HEK293 (cell line): ENCODE data around the gene RRP8.

Source experiments
- CTCF ChIA-PET: fragments of 350-600 bp; formaldehyde crosslinking; extraction: SDS; loops from one replicate; lab custom pipeline; 2021; ENCODE audit warnings: antibody characterized with exemption; lab: Yijun Ruan, JAX
- POLR2A ChIA-PET: fragments of 300-600 bp; formaldehyde crosslinking; extraction: SDS; loops from one replicate; lab custom pipeline; 2020; ENCODE audit warnings: antibody characterized with exemption, inconsistent platforms; lab: Yijun Ruan, JAX
- H3K27ac ChIP-seq: fragments of 200-500 bp; sonication (Bioruptor generic); 2 replicates; pipeline ENCODE4 v1.5.1; 2014; ENCODE audit warnings: low read depth, low read length, control low read depth, inconsistent platforms; ENCODE audit errors: extremely low read depth
- H3K36me3 ChIP-seq, 2 experiments: fragments of 200-500 bp in 1 of 2; sonication (Bioruptor generic) in 1 of 2; 1 replicate in 1 of 2; 2 replicates in 1 of 2; pipeline ENCODE4 v1.5.1; 2014 to 2017; ENCODE audit warnings: inconsistent platforms in 2 of 2, low read length in 2 of 2; ENCODE audit not compliant: control insufficient read depth in 2 of 2, insufficient read depth in 1 of 2
- H3K4me1 ChIP-seq: fragments of 200-500 bp; sonication (Bioruptor generic); 2 replicates; pipeline ENCODE4 v1.5.1; 2014; ENCODE audit warnings: mild to moderate bottlenecking, low read length, inconsistent platforms; ENCODE audit not compliant: control insufficient read depth, insufficient read depth
- H3K4me3 ChIP-seq: 2 replicates; pipeline ENCODE4 v1.5.1; 2011; ENCODE audit warnings: low read depth, mild to moderate bottlenecking, control low read depth, low read length, moderate library complexity
- H3K9me3 ChIP-seq: fragments of 200-500 bp; sonication (Bioruptor generic); 2 replicates; pipeline ENCODE4 v1.5.1; 2014; ENCODE audit warnings: low read depth, low read length, inconsistent platforms; ENCODE audit not compliant: control insufficient read depth, insufficient read depth
- BCL6B ChIP-seq: fragments of 450-650 bp; formaldehyde crosslinking; IDR thresholded peaks from 2 replicates; pipeline ENCODE4 v1.5.1; 2017; ENCODE audit warnings: missing biosample characterization, missing genetic modification characterization
- EGR2 ChIP-seq: fragments of 450-650 bp; formaldehyde crosslinking; IDR thresholded peaks from 2 replicates; pipeline ENCODE4 v1.5.1; 2016; ENCODE audit warnings: low read depth, missing biosample characterization, missing genetic modification characterization
- SETDB1 ChIP-seq: IDR thresholded peaks from one replicate; pipeline ENCODE4 v1.6.1; 2017; ENCODE audit warnings: mild to moderate bottlenecking, low read length, moderate library complexity, mixed read lengths; ENCODE audit not compliant: insufficient read length
- YY1 ChIP-seq: fragments of 450-650 bp; formaldehyde crosslinking; IDR thresholded peaks from 2 replicates; pipeline ENCODE4 v1.5.1; 2018; ENCODE audit warnings: missing biosample characterization, missing genetic modification characterization
- ZBTB1 ChIP-seq: fragments of 450-650 bp; formaldehyde crosslinking; IDR thresholded peaks from 2 replicates; pipeline ENCODE4 v1.5.1; 2016; ENCODE audit warnings: missing biosample characterization, missing genetic modification characterization
- ZBTB8A ChIP-seq: fragments of 450-650 bp; formaldehyde crosslinking; IDR thresholded peaks from 2 replicates; pipeline ENCODE4 v1.5.1; 2016; ENCODE audit warnings: missing biosample characterization, missing genetic modification characterization
- ZFHX2 ChIP-seq: fragments of 450-650 bp; formaldehyde crosslinking; conservative IDR thresholded peaks from 2 replicates; pipeline ENCODE4 v1.5.1; 2016; ENCODE audit warnings: missing biosample characterization, missing genetic modification characterization
- ZNF133 ChIP-seq: fragments of 450-650 bp; formaldehyde crosslinking; IDR thresholded peaks from 2 replicates; pipeline ENCODE4 v1.5.1; 2016; ENCODE audit warnings: missing biosample characterization, missing genetic modification characterization
- ZNF175 ChIP-seq: fragments of 450-650 bp; formaldehyde crosslinking; IDR thresholded peaks from 2 replicates; pipeline ENCODE4 v1.5.1; 2016; ENCODE audit warnings: missing biosample characterization, missing genetic modification characterization
- ZNF223 ChIP-seq: fragments of 450-650 bp; formaldehyde crosslinking; IDR thresholded peaks from 2 replicates; pipeline ENCODE4 v1.5.1; 2016; ENCODE audit warnings: missing biosample characterization, missing genetic modification characterization
- ZNF394 ChIP-seq: fragments of 450-650 bp; formaldehyde crosslinking; IDR thresholded peaks from 2 replicates; pipeline ENCODE4 v1.5.1; 2016; ENCODE audit warnings: missing biosample characterization, missing genetic modification characterization, mild to moderate bottlenecking, moderate library complexity, borderline replicate concordance
- ZNF426 ChIP-seq: fragments of 450-650 bp; formaldehyde crosslinking; IDR thresholded peaks from 2 replicates; pipeline ENCODE4 v1.5.1; 2017; ENCODE audit warnings: missing biosample characterization, missing genetic modification characterization, mild to moderate bottlenecking, inconsistent platforms, moderate library complexity
- ZNF433 ChIP-seq: fragments of 450-650 bp; formaldehyde crosslinking; IDR thresholded peaks from 2 replicates; pipeline ENCODE4 v1.5.1; 2016; ENCODE audit warnings: missing biosample characterization, missing genetic modification characterization, low read depth
- ZNF473 ChIP-seq: fragments of 450-650 bp; formaldehyde crosslinking; IDR thresholded peaks from 2 replicates; pipeline ENCODE4 v1.5.1; 2017; ENCODE audit warnings: missing biosample characterization, missing genetic modification characterization
- ZNF521 ChIP-seq: fragments of 450-650 bp; formaldehyde crosslinking; IDR thresholded peaks from 2 replicates; pipeline ENCODE4 v1.5.1; 2017; ENCODE audit warnings: missing biosample characterization, mild to moderate bottlenecking, missing genetic modification characterization
- ZNF600 ChIP-seq: fragments of 450-650 bp; formaldehyde crosslinking; IDR thresholded peaks from 2 replicates; pipeline ENCODE4 v1.5.1; 2016; ENCODE audit warnings: missing biosample characterization, missing genetic modification characterization
- ZNF623 ChIP-seq: fragments of 450-650 bp; formaldehyde crosslinking; IDR thresholded peaks from 2 replicates; pipeline ENCODE4 v1.5.1; 2016; ENCODE audit warnings: missing biosample characterization, missing genetic modification characterization
- ZNF626 ChIP-seq: fragments of 450-650 bp; sonication (Bioruptor Pico); formaldehyde crosslinking; IDR thresholded peaks from 2 replicates; pipeline ENCODE4 v1.5.1; 2018; ENCODE audit warnings: missing biosample characterization, missing genetic modification characterization, inconsistent platforms
- ZNF747 ChIP-seq: fragments of 450-650 bp; formaldehyde crosslinking; IDR thresholded peaks from 2 replicates; pipeline ENCODE4 v1.5.1; 2016; ENCODE audit warnings: missing biosample characterization, missing genetic modification characterization
- ZNF76 ChIP-seq: fragments of 450-650 bp; formaldehyde crosslinking; IDR thresholded peaks from 2 replicates; pipeline ENCODE4; 2016; ENCODE audit warnings: low read depth, missing biosample characterization, missing genetic modification characterization, borderline replicate concordance
- ZNF830 ChIP-seq: fragments of 450-650 bp; IDR thresholded peaks from 2 replicates; pipeline ENCODE4 v1.5.0; 2018; ENCODE audit warnings: missing biosample characterization, missing genetic modification characterization, low read depth, mild to moderate bottlenecking, moderate library complexity
- TF ChIP-seq, protein P1 (sequence below): fragments of 450-650 bp; formaldehyde crosslinking; IDR thresholded peaks from 2 replicates; pipeline ENCODE4 v1.5.1; 2017; ENCODE audit warnings: missing biosample characterization, missing genetic modification characterization

The RRP8 gene

GRCh38 chr11:6646576-6646917, 43.1 kb upstream of the RRP8 start:
- H3K9me3 ChIP-seq: no peaks in the 10 kb centered on the region
- POLR2A ChIA-PET: interaction anchor here (1.3 kb wide), 1 partner anchor 27 kb away, joined by 3 read pairs; the partner anchor contains the start of gene TPP1
- no peak overlapping the region for H3K27ac ChIP-seq
- no peaks in the 10 kb centered on the region for H3K36me3 ChIP-seq
- no peaks in the 10 kb centered on the region for H3K4me1 ChIP-seq
- H3K4me3 ChIP-seq: no peak overlapping the region
- CTCF ChIA-PET: interaction anchor here (1.1 kb wide), 1 partner anchor 268 kb away, joined by 3 read pairs; no protein-coding TSS in a partner anchor
- no peak for TF ChIP-seq ZBTB1 (tag by site-specific recombination)
- no peak for TF ChIP-seq ZNF747 (tag by site-specific recombination)
- TF ChIP-seq ZNF433 (tag by site-specific recombination): no peak
- TF ChIP-seq ZNF394: no peak
- no peak for TF ChIP-seq ZNF175 (tag by site-specific recombination)
- TF ChIP-seq ZNF473 (tag by site-specific recombination): no peak
- TF ChIP-seq, protein P1, sequence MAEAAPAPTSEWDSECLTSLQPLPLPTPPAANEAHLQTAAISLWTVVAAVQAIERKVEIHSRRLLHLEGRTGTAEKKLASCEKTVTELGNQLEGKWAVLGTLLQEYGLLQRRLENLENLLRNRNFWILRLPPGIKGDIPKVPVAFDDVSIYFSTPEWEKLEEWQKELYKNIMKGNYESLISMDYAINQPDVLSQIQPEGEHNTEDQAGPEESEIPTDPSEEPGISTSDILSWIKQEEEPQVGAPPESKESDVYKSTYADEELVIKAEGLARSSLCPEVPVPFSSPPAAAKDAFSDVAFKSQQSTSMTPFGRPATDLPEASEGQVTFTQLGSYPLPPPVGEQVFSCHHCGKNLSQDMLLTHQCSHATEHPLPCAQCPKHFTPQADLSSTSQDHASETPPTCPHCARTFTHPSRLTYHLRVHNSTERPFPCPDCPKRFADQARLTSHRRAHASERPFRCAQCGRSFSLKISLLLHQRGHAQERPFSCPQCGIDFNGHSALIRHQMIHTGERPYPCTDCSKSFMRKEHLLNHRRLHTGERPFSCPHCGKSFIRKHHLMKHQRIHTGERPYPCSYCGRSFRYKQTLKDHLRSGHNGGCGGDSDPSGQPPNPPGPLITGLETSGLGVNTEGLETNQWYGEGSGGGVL (tag by site-specific recombination): no peak
- TF ChIP-seq ZNF223 (tag by site-specific recombination): no peak
- TF ChIP-seq ZNF626 (tag by site-specific recombination): no peak

- H3K36me3 ChIP-seq: peaks cover 0 to under 1% of the 10 kb centered on the region in 2 experiments; a peak in 1 of 3 replicates
- no peaks in the 10 kb centered on the region for H3K9me3 ChIP-seq
- H3K4me1 ChIP-seq: no peaks in the 10 kb centered on the region
- CTCF ChIA-PET: no interaction called here
- POLR2A ChIA-PET: no interaction called here
- no peak overlapping the region for H3K27ac ChIP-seq
- no peak overlapping the region for H3K4me3 ChIP-seq
- TF ChIP-seq ZFHX2 (peak; percentile 61), ZNF426 (tag by site-specific recombination) (no peak), EGR2 (peak; percentile 48; the same call in 1 of the 2 replicates)
Measured at GRCh38 chr11:6646071-6646470, 42.7 kb upstream of the RRP8 start.

- ChIA-PET CTCF (no interaction called here), POLR2A (interaction anchor here (0.8 kb wide), 1 partner anchor 16 kb away, joined by 3 read pairs; no protein-coding TSS in a partner anchor)
- TF ChIP-seq ZNF521 (tag by site-specific recombination) (no peak), ZNF623 (no peak), ZNF830 (tag by site-specific recombination) (no peak), ZBTB8A (no peak), YY1 (tag by site-specific recombination) (no peak), EGR2 (no peak), ZNF76 (tag by site-specific recombination) (no peak), BCL6B (tag by site-specific recombination) (no peak), SETDB1 (no peak), ZBTB1 (tag by site-specific recombination) (no peak), ZNF133 (tag by site-specific recombination) (no peak), ZNF600 (tag by site-specific recombination) (no peak)
- TF ChIP-seq, protein P1 (tag by site-specific recombination): no peak
- Histone ChIP-seq H3K4me1 (no peaks in the 10 kb centered on the region), H3K27ac (no peak overlapping the region), H3K4me3 (no peak overlapping the region), H3K36me3 (peaks cover 0 to 17% of the 10 kb centered on the region in 2 experiments; a peak in 1 of 3 replicates), H3K9me3 (no peaks in the 10 kb centered on the region)
Measured at GRCh38 chr11:6642957-6643356, 39.5 kb upstream of the RRP8 start.
